Measurements from ENCODE around the gene CEL.
"Not testable (repeated sequence)": the region's sequence is repeated elsewhere in the genome, so short reads cannot be mapped to it uniquely, and the experiment has no call there.

GRCh38 chr9:133068431-133068830, 6.7 kb downstream of the CEL start:
- not testable (repeated sequence) for TF ChIP-seq REST (IDR thresholded peaks at IDR 0.05; ENCODE audit: insufficient replicate concordance, low read depth); POLR2AphosphoS5 (IDR thresholded peaks at IDR 0.05; ENCODE audit: low read depth); CTCF (IDR thresholded peaks at IDR 0.05; ENCODE audit: insufficient read depth, low read length); SPI1 (IDR thresholded peaks at IDR 0.05; ENCODE audit: borderline replicate concordance, low read depth)

All from HL-60 (cell line).